Endothelial cell (in vitro differentiated cells): ENCODE data around the gene DNAH5. TPM values are rescaled to one million over a fixed set of nuclear protein-coding genes. Genes with fewer than 3 reads are reported as not detected.
"Not testable (repeated sequence)": the region's sequence is repeated elsewhere in the genome, so short reads cannot be mapped to it uniquely, and the experiment has no call there.

Experiments
- DNase-seq: peaks from one replicate; pipeline ENCODE4 v3.0.0; 2021; ENCODE audit warnings: low spot score
- H3K27ac Mint-ChIP-seq: one replicate; pipeline ENCODE4 v1.8.0; 2021; ENCODE audit warnings: mixed read lengths, inconsistent platforms; ENCODE audit not compliant: unreplicated experiment
- H3K27me3 Mint-ChIP-seq: one replicate; pipeline ENCODE4 v1.8.0; 2021; ENCODE audit warnings: mild to moderate bottlenecking, moderate library complexity, mixed read lengths, inconsistent platforms; ENCODE audit not compliant: unreplicated experiment
- H3K36me3 Mint-ChIP-seq: one replicate; pipeline ENCODE4 v1.8.0; 2021; ENCODE audit warnings: mild to moderate bottlenecking, low read depth, mixed read lengths, inconsistent platforms; ENCODE audit not compliant: unreplicated experiment
- H3K4me1 Mint-ChIP-seq: one replicate; pipeline ENCODE4 v1.8.0; 2021; ENCODE audit warnings: mild to moderate bottlenecking, mixed read lengths, inconsistent platforms; ENCODE audit not compliant: unreplicated experiment
- H3K4me3 Mint-ChIP-seq: one replicate; pipeline ENCODE4 v1.8.0; 2021; ENCODE audit warnings: mild to moderate bottlenecking, mixed read lengths, inconsistent platforms; ENCODE audit not compliant: unreplicated experiment
- H3K9me3 Mint-ChIP-seq: one replicate; pipeline ENCODE4 v1.8.0; 2021; ENCODE audit warnings: mixed read lengths, inconsistent platforms; ENCODE audit not compliant: unreplicated experiment
- total RNA-seq: library from RNA; stranded (reverse); fragmentation: NEBNext Ultra II Directional; extraction: Animal tissue kit (Norgen Biotek cat#: 25700); gene quantifications from one replicate; pipeline ENCODE4 v1.2.1, GENCODE V29; 2021; ENCODE audit not compliant: unreplicated experiment
- TF ChIP-seq, protein P1 (sequence below): fragments of 200-600 bp; sonication (generic); IDR thresholded peaks from one replicate; pipeline ENCODE4 v1.5.0; 2021; ENCODE audit warnings: antibody characterized with exemption; ENCODE audit not compliant: unreplicated experiment

Gene DNAH5
- total RNA-seq, 1 donor from 2014 or later, result 0.80 TPM

DNA sequence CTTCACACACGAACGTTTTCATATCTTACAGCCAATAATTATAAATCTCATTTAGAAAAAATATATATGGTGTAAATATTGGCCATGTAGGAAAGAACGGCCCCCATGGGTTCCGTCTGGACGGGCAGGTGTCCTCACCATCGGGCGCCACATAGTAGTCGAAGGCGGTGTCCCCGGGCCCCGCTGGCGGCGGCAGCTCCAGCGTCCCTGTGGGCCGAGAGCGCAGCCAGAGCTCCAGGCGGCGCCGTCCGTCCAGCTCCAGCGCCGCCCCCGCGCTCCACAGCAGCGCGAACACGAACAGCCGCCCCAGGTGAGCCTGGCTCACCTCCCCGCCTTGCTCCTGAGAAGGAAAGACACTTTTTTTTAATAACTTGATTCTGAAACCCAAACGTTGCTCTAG is 134.6 kb downstream of the DNAH5 start:
- Mint-ChIP-seq H3K4me3 (no peak overlapping the region), H3K27me3 (no peaks in the 10 kb centered on the region), H3K4me1 (no peaks in the 10 kb centered on the region), H3K36me3 (no peaks in the 10 kb centered on the region), H3K27ac (no peak overlapping the region), H3K9me3 (no peaks in the 10 kb centered on the region)
- no peak for DNase-seq
- TF ChIP-seq, protein P1, sequence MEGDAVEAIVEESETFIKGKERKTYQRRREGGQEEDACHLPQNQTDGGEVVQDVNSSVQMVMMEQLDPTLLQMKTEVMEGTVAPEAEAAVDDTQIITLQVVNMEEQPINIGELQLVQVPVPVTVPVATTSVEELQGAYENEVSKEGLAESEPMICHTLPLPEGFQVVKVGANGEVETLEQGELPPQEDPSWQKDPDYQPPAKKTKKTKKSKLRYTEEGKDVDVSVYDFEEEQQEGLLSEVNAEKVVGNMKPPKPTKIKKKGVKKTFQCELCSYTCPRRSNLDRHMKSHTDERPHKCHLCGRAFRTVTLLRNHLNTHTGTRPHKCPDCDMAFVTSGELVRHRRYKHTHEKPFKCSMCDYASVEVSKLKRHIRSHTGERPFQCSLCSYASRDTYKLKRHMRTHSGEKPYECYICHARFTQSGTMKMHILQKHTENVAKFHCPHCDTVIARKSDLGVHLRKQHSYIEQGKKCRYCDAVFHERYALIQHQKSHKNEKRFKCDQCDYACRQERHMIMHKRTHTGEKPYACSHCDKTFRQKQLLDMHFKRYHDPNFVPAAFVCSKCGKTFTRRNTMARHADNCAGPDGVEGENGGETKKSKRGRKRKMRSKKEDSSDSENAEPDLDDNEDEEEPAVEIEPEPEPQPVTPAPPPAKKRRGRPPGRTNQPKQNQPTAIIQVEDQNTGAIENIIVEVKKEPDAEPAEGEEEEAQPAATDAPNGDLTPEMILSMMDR, result no peak

DNA sequence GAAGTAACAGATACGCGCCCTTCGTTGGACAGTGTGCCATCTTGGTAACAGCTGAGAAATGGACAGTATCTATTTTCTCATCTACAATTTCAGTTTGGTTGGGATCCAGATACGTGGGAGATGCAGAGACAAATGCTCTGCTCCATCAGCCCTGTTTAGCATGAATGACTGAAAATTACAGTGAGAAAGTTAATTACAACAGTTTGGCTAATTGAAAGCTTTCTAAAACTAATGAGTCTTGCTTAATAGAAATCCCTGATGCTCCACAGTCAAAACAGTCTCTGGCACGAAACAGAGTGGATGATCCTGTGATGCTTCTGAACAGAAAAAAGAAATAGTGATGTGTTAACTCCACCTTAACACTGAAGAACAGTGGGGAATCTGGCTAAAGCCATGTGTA is 140.2 kb downstream of the DNAH5 start:
- no peak overlapping the region for H3K27ac Mint-ChIP-seq
- TF ChIP-seq, protein P1, result no peak
- DNase-seq, result no peak
- H3K36me3 Mint-ChIP-seq, result no peaks in the 10 kb centered on the region
- H3K4me1 Mint-ChIP-seq, result no peaks in the 10 kb centered on the region
- H3K27me3 Mint-ChIP-seq, result peaks cover 3% of the 10 kb centered on the region
- H3K4me3 Mint-ChIP-seq, result no peak overlapping the region
- H3K9me3 Mint-ChIP-seq, result no peaks in the 10 kb centered on the region

DNA sequence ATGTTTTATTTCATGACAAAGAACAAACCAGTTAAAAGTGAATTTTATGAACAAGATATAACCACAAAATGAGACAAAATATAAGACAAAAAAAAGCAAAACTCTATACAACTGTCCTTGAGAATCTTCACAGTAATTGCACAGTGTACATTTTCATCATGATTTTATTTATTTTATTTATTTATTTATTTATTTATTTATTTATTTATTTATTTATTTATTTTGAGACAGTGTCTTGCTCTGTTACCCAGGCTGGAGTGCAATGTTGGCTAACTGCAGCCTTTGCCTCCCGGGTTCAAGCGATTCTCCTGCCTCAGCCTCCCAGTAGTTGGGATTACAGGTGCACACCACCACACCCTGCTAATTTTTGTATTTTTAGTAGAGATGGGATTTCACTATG is 145.9 kb downstream of the DNAH5 start:
- H3K4me3 Mint-ChIP-seq, H3K27ac Mint-ChIP-seq, H3K27me3 Mint-ChIP-seq, H3K4me1 Mint-ChIP-seq, H3K36me3 Mint-ChIP-seq, H3K9me3 Mint-ChIP-seq, DNase-seq: not testable (repeated sequence)

DNA sequence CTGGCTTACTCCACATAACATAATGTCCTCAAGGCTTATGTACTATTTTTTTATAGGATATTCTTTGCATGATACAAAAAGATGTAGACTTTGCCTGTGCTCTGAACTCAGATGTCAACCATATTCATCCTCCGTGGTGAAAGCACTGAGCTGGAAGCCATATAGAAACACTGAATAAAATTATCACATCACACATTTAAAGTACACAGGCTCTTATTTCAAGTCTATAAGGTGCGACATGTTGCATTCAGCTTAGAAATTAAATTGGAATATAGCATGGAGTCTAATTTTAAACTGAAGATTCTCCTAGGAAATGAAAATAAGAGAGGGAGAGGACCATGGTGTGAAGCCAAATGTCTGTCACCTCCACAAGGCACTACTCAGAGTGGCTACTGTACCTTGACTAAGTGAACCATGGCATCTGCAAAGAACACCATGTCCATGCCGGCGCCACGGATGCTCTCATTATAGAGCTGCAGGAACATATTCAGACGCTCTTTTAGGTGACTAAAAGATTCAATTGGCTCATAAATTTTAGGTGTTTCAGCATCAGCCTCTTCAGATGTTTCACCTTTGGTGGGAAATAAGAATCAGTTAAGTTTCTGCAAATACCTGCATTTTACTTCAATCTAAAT is 158.6 kb downstream of the DNAH5 start:
- no peak for DNase-seq
- no peak overlapping the region for H3K27ac Mint-ChIP-seq
- no peaks in the 10 kb centered on the region for H3K36me3 Mint-ChIP-seq
- no peak overlapping the region for H3K4me3 Mint-ChIP-seq
- H3K9me3 Mint-ChIP-seq, result no peaks in the 10 kb centered on the region
- H3K4me1 Mint-ChIP-seq, result no peaks in the 10 kb centered on the region
- H3K27me3 Mint-ChIP-seq, result no peaks in the 10 kb centered on the region
- TF ChIP-seq, protein P1, result no peak

DNA sequence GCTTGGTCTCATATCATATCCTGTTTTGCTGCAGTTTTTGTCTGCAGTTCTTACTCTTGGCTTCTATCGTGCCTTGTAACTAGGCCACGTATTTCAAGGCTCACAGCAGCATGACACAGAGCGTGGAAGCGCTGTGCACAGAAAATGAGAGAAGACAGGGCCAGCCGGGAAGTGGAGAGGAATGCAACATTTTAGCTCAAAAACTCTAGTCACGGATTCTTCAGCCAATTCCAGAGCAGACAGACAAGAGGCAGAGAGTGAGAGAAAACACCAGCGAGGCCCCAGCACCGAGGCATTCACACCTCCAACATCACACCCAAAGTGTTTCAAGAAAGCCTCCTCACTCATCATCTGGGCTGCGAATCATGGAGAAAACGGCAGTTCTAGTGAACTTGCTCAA is 160.8 kb downstream of the DNAH5 start:
- Mint-ChIP-seq H3K27ac (no peak overlapping the region), H3K4me1 (no peaks in the 10 kb centered on the region), H3K36me3 (no peaks in the 10 kb centered on the region), H3K27me3 (no peaks in the 10 kb centered on the region), H3K4me3 (no peak overlapping the region), H3K9me3 (no peaks in the 10 kb centered on the region)
- TF ChIP-seq, protein P1, result no peak
- DNase-seq, result no peak

DNA sequence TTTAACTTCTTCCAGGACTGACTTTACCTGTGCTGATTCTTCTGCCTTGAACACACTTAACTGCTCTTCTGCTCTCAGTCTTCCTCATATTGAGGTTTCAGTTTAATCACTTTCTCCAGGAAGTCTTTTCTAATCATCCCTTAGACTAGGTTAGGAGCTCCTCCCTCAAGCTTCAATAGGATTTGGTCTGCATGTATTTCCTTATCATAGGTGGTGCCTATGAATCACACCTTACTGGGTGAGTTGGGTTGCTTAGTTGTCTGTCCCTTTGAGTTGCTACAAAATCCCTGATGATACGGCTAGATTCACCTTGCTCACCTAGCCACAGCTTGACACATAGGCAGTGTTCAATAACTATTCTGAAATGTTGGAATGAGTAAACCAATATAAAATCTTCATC is 164.4 kb downstream of the DNAH5 start:
- Mint-ChIP-seq H3K27ac (no peak overlapping the region), H3K4me1 (no peaks in the 10 kb centered on the region)

More for the DNA sequence above, 164.4 kb downstream of the DNAH5 start:
- H3K36me3 Mint-ChIP-seq, result no peaks in the 10 kb centered on the region
- TF ChIP-seq, protein P1, result no peak
- H3K4me3 Mint-ChIP-seq, result no peak overlapping the region
- H3K9me3 Mint-ChIP-seq, result no peaks in the 10 kb centered on the region
- no peak for DNase-seq
- no peaks in the 10 kb centered on the region for H3K27me3 Mint-ChIP-seq
